DMS53 treated with DMSO at 0.1 percent for 48 hours (cell line): ENCODE data around the gene AKT1.

Source experiments
- DNase-seq: peaks from one replicate; lab custom pipeline; 2025; ENCODE audit not compliant: unreplicated experiment; lab: John Stamatoyannopoulos, UW

The AKT1 gene

DNA sequence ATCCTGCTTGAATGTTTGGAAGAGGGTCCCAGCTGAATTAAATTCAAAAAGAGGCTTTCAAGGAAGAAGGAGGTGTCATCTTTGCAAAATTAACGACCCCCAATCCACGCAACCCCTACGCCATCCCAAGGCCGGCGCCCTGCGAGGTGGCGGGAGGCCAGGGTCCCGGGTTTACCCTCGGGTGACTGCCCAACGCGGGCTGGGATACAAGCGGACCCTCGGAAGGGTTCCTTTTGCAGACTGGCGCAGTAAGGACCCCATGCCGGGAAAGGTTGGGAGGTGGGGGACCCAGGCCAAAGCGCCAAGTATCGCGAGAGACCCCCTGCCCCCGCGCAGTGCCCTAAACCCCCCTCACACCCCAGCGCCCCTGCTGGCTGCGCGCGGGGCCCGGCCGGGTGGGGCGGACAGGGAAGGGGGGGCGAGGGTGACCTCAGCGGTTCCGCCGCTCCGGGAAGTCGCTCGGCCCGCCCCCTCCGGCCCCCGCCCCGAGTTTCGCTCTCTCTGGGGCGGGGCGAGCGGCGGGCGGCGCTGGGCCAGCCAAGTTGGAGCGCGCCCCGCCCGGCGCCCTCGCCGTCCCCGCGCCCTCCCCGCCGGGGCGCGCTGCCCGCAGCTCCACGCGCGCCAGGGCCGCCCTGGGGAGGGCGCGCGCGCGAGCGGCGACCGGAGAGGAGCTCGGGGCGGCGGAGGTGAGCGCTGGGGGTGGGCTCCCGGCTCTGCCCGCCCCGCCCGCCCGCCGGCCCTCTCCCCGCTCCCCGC lies 4.6 kb upstream of the AKT1 start:
- peak; percentile 25 for DNase-seq

DNA sequence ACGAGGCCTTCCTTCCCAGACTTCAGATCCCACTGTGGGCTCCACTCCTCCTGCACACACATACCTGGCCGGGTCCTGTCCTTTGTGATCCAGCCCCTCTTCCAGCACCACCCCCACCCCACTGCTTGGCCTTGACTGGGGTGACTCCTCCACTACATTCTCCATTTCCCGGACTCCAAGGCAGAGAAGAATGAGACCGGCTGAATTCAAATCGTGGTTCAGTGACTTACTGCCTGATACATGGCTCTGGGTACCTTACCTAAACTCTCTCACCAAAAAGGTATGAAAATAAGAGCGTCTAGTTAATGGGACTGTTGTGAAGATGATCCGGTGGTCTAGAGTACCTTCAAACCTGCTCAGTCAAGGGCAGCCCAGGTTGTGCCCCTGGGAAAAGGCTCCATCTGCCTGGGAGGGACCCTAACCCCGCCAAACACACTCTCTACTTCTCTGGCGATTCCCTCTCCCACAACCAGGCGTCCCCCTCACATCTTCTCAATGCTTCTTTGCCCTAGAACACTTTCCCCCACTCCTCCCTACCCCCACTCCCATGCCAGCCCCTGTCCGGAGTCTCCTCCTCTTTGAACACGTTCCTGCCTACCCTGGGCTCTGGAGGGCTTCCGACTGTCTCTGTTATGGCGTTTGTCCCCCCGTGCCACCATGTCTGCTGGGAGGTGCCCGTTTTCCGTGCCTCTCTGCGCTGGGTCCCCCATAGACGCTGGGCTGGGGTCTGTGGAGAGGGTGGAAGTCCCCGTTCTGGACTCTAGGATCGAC lies 3.9 kb upstream of the AKT1 start:
- DNase-seq, result no peak

DNA sequence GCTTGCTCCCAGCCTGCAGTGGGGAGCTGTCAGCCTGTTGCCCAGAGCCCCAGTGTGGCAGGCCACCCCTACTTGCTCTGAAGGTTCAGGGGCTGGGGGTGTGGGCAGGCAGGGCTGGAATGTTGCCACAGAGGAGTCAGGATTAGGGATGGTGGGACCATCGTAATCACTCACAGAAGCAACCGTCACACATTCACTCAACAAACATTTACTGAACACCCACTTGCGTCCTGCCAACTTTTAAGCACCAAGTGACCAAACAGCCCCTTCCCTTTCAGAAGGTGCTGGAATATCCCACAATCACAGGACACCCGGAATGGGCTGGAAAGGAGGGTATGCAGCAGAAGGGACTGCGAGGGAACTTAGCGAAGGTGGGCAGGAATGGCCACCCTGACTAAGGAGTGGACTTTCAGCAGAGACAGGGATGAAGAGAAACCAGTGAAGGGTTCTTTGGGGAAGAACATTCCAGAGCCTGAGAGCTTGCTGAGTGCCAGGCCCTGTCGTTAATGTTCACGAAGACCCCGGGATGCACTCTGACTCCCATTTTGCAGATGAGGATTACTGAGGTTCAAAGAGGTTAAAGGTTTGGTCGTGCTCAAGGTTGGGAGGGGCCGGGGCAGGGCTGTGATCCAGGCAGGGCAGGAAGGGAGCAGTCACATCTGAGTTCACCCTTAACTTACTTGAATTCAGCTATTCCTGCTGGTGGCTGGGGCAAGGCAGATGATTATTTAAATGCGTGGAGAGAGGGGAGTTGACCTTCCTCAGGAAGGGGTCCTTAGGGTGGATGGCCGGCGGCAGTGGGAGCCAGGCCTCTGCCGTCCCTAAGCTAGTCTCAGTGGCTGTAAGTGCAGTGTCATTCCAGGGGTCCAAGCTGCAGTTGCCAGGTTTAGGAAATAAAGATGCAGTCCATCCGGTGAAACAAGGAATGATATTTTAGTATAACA lies 3.0 kb upstream of the AKT1 start:
- DNase-seq, result no peak

DNA sequence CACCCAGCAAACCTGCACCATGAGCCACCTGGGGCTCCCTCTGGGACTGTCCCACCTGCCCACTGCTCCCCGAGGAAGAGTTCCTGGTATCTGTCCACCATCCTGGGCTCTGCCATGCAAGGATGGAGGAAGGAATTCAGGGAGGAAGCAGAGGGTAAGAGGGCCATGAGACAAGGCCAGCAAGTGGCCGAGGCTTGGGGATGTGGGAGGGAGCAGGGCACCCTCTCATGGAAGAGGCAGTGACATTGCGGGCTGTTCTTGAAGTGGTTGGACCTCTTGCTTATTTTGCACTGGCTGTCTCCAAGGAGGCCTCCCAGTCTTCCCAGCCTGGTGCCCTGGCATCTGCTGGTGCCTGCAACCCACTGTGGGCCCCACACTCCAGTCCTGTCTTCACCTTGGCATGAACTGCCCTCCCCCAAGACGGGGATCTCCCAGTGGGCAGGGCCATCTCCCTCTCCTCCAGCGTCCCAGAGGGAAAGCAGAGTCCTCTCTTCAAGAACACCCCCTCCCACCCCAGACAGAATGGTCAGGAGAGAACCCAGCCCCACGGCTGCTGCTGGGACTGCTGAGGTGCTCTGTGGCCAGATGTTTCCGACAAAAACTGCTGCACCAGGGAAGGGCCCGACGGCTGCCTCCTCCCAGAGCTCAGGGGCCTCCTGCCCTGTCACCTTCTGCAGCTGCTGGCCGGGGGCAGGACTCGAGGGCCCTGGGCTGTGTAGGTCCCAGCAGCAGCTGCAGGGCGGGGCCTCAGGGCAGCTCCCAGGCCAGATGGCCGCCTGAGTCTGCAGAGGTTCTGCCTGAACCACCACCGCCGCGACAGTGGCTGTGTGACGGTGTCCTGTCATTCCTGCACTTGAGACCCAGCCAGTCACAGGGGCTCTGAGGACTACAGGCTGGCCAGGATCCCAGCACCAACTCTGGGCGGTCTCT lies 1.8 kb upstream of the AKT1 start:
- DNase-seq, result peak; percentile 56

DNA sequence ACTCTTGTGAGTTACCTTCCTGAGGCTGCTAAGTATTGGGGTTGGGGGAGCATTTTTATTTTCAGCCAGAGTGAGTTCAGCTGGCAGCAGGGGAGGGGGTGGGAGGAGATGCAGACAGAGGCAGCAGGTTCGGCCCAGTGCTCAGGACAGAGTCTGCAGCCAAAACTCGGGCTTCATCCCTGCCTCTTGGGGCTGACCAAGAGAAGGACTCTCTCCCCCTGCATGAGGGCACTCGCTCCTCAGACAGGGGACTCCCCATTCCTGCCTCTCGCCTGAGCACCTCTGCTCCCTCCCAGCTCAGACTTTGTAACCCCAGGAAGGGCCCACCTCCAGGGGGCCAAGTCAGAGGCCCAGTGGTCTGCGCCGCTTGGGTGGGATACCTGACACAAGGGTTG lies 1.1 kb upstream of the AKT1 start:
- DNase-seq, result no peak

DNA sequence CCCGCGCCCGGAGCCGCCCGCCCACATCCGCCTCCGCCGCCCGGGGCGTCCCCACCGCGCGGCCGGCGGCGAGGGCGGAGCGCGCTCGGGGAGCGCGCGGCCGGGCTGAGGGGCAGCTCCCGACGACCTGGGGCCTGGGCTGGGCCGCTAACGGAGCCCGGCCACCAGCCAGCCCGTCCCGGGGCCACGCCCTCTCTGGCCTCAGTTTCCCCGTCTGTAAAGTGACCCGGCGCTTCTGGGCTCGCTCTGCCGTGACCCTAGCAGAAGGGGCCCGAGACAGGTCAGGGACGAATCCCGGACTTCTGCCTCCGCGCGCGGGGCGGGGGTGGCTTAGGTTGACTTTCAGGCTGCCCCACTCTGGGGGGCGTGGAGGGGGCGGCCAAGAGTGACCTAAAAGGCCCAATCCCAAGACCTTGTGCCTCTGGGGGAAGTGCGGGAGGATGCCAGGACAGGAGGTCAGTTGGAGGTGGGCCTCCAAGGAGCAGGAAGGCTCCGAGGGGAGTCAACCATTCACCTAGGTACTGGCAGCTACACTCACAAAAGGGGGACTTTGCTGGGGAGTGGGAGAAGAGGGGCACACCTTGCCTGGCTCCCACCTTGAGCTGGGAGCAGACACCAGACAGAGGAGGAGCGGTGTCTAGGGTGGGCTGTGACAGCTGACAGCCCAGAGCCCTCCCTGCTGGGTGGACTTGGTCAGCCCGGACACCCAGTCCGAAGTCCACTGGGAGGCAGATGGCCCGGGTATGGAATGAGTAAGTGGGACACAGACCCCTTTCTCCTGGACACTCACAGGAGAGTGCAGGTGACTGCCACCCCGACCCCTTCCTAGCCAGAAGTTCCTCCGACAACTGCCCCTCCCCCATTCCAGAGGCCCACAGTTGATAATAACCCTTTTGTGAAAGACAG lies 486 bp upstream of the AKT1 start:
- no peak for DNase-seq

DNA sequence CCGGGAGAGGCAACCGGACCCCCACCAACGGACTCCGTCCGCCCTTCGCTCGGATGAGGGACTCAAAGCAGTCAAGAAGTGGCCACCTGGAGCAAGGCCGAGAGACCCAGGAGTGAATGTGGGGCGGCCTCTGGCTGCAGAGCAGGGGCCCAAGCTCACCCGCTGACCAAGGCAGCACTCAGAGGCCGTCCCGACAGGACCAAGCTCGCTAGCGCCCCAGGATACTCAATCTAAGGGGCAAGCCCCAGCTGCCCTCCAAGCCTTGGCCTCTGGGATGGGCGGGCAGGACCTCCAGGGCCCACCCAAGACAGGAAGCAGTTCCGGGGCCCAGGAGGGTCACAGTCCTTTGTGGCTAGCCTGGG lies 936 bp downstream of the AKT1 start:
- DNase-seq, result no peak

DNA sequence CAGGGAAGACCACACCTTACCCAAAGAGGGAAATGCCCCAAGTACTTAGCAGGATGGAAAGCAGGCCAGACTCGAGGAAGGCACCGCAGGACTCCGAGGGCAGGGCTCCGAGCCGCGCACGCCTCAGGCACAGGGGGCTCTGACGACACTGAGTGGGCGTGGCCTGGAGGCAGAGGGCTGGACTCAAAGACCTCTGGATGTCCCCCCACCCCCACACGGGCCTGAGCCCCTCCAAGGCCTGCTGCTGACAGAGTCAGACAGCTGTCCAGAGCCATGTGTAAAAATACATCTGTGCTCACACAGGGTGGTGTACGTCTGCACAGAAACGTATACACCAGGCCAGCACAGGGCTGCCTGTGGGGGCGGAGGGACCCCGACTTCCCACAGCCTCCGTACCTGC lies 1.4 kb downstream of the AKT1 start:
- no peak for DNase-seq

DNA sequence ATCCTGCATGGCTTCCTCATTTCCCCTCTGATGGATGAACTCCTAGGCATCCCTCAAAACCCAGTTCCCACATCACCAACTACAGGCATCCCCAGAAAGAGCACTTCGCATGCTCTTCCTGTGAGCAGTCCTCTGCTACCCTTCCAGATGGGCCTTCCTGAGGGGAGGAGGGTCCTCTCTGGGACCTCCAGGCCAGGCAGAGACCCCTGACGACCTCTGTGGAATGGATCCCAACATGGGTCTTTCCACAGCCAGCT lies 1.9 kb downstream of the AKT1 start:
- DNase-seq, result no peak

DNA sequence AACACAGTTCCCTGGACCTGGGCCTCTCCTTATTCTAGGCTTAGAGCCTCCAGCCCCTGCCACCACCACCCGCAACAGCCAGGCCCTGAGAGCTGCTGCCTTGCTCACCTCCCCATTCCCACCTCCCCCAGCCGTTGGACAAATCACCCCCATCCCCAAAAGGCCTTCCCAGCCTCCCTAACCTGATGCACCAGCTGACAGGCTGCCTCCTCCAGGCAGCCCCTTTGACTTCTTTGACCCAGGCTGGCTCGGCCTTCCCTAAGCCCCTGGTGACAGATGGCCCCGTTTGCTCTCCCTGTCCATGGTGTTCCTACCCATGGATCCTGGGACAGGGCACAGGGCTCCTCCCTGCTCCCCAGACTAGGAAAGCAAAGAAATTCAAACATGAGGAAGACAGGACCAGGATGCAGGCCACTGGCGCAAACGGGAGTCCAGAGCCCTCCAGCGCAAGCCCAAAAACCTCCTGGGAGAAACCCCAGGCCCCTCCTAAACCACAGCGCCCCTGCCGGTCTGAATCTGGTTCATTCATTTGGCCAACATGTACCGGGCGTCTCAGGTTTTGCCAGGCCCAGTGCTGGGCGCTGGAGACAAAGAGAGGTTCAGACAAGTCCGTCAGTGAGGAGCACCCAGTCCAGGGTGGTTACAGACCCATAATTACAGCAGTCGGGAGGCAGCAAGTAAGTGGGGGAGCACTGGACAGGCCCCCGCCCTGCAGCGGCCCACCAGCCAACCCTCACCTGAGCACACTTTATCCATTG lies 2.4 kb downstream of the AKT1 start:
- no peak for DNase-seq

DNA sequence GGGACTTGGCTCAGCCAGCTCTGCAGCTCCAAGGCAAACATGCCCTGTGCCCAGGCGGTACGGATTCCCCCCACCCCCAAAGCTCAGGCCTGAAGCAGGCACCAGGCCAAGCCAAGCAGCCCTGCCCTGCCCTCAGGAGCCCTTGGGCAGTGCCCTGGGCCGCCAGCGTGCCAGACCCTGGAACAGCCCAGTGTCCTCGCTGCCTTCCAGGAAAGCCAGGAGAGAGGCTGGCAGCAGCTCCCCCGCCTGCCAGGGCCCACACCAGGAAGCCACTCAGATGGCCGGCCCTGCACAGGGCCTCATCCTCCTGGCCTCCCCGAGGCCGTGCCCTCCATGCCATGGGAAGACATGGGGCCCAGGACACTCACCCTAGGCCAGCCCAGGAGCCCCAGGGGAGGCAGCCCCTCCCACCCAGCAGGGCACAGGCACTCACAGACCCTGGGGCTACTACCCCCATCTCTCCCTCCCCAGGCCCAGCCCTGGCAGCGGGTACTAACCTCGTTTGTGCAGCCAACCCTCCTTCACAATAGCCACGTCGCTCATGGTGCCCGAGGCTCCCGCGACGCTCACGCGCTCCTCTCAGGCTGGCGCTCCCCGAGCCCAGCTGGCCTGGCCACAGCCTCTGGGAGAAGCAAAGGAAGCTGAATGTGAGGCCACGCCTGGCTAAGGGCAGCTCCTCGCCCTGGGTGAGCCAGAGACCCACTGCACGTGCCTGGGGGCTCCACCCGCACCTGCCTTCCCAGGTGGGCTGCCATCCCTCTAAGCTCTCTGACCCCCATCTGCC lies 3.3 kb downstream of the AKT1 start:
- no peak for DNase-seq

DNA sequence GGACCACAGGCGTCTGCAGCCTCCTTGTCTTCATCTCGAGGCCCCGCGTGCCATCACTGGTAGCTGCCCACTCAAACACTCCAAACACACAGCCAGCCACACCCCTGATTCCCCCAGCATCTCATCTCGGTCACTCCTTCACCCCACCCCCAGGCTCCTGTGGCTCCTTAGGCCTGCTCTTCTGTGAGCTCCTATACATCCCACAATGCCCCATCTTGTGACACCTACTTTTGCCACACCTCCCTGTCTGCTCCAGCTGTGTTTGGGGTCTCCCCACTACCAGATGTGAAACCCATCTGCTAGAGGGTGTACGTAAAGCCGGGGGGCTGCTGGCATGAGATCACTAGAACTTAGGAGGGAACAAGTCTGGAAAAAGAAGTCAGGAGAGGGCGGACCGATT lies 4.1 kb downstream of the AKT1 start:
- no peak for DNase-seq

DNA sequence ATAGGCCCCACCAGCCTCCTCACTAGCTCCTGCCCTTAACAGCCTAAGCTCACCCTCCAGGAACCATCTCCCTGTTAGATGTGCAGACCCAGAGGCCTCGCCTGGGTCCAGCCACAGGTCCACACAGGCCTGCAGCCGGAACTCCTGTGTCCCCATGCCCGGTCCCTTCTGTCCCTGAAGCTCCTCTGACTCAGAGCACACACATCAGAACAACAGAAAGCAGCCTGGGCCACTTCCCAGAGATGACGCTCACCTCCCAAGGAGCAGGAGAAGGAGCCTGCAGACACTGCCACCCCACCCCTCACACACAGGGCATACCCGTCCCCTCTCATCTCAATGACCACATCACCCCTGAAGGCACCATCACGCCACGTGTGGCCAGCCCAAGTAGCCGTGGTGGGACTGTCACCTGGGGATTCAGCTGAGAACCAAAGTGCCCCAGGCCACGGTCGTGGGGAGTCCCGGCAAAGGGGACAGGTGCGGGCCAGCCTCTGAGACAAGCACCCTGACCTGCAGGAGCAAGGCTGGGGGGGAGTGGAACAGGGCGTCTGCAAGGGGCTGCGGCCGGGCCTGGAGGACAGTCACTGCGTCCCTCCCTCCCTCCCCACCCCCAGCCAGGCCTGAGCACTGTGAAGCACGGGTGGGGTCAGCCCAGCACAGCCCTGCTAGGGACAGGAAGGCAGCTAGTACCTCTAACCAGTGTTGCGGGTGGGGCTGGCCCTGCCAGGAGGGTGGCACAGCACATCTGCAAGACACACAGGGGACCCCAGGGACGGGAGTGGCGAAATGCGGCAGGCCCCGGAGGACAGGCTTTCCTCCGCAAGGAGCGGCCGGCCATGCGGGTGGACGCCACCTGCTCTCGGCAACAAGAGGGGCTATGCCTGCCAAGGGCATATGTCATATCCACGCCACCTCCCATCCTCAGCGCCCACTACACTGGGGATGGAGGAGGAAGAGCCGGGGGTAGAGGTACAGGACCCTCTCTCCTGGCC lies 5.5 kb downstream of the AKT1 start:
- DNase-seq, result no peak

DNA sequence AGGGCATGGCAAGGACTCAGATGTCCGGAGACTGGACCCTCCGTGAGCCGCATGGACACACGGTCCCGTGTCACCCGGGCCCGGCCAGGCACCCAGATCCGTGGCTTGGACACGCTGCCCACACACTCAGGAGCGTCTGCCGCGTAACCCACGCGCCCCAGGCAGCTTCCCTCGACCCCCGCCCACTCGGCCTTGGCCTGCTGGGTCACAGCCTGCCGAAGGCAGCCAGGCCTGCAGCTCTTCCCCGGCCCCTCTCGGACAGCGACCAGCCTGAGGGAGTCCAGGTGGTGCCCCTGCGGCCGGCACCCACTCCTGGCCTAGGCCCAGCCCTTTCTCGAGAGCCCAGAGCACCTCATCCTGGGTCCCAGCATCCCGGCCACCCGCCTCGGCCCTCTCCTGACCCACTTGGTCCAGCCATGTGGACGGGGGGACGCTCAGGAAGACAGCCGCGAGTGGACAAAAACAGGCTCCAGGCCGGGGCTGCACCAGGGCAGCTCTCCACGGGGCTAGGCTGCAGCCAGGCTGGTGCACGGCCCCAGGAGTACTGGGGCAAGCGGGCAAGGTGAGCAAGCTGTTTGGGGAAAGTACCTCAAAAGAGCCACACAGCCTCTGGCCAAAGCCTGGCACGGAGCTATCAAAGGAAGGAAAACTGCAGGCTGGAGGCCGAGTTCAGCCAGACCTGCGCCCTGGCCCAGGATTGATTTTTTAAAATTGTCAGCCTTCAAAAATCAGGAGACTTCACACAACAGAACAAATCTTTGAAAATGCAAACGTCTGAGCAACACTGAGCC lies 6.5 kb downstream of the AKT1 start:
- DNase-seq, result no peak

DNA sequence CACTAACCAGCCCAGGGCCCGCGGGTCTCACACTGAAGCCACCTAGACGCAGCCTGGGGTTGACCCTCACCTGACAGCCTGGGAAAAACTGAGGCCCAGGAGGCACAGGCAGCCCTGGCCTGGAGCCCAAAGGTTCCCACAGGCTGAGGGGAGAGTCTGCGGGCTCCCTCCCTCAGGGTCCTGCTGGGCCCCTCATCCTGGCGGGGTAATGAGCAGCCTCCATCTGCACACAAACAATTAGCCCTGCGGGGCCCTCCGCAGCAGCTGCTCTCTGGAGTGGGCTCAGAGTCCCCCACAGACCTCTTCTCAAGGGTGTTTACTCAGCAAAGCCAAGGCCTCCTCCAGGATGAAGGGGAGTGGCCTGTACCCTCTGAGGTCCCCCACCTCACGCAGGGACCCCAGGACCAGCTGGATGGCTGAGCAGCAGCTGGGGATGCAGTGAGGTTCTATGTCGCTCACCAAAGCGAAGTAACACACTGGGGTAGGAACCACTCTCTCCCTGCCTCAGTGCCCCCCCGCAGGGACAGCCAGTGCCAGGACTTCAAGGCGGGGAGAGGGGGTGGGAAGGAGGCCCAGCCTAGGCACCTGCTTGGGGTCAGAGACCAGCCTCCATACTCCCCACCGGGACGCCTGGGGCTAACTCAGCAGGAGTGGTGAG lies 7.3 kb downstream of the AKT1 start:
- no peak for DNase-seq

DNA sequence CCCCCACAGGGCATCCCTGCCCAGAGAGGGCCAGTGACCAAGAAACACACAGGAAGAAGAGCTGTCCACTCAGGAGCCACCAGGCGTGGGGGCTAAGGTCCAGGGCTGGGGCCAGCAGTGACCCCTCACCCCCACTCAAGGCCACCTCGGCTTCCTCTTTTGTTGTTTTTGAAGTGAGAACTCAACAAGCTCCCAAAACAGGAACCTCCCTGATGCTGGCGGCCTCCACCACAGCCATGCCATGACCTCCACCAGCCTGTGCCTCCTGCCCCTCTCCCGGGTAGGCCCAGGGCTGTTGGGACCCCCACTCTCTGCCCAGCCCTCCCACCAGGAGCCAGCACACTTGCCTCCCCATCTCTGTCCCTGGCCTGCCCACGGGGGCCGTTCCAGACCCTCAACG lies 7.8 kb downstream of the AKT1 start:
- DNase-seq, result no peak
